ENCODE results near the gene INSYN2B. TPM values are rescaled to one million over a fixed set of nuclear protein-coding genes. Genes with fewer than 3 reads are reported as not detected.

Gene INSYN2B
- total RNA-seq, 1 donor from 2014 or later, result 0.56 TPM

DNA sequence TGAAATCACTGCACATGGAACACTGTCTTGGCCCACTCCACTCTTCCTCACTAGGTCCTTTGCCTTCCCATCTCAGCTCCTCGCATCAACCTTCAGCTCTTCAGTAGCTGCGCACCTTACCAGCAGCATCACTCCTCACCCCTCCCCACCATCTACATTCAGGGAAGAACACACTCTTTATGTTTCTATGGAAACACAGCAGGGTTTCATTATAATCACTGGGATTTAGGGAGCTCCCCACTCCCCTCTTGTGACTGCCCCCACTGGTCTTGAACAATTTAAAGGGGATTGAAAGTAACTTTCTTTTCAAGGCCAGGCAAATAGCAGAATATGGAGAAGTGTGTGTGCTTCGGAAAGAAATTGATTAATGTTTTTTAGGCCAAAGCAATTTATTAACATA lies 111.2 kb downstream of the INSYN2B start:
- no peaks in the 10 kb centered on the region for H3K36me3 Mint-ChIP-seq
- peaks cover 16% of the 10 kb centered on the region for H3K27me3 Mint-ChIP-seq (ENCODE audit: low read depth)
- no peak for TF ChIP-seq CTCF (IDR thresholded peaks at IDR 0.05; ENCODE audit: unreplicated experiment)
- no peaks in the 10 kb centered on the region for H3K9me3 Mint-ChIP-seq
- H3K27ac Mint-ChIP-seq, result no peak overlapping the region
- H3K4me1 Mint-ChIP-seq, result no peaks in the 10 kb centered on the region
- H3K4me3 Mint-ChIP-seq, result no peak overlapping the region
- no peak for DNase-seq (ENCODE audit: low spot score in 2 of 2, unreplicated experiment in 2 of 2)

DNA sequence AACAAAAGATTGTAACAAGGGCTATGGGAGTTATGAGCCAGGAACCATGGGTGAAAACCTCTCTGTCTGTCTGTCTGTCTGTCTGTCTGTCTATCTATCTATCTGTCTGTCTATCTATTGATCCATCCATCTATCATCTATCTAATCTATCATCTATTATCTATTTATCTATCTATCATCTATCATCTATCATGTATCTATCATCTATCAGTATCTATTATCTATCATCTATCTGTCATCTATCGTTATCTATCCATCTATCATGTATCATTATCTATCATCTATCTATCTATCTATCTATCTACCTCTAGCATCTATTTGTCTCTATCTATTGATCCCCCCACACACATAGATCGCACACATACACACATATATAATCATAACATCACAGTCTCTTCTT lies 112.9 kb downstream of the INSYN2B start:
- peaks cover 5% of the 10 kb centered on the region for H3K4me1 Mint-ChIP-seq
- no peak for TF ChIP-seq CTCF (IDR thresholded peaks at IDR 0.05; ENCODE audit: unreplicated experiment)
- H3K27me3 Mint-ChIP-seq (ENCODE audit: low read depth), result peaks cover 19% of the 10 kb centered on the region
- DNase-seq (ENCODE audit: low spot score in 2 of 2, unreplicated experiment in 2 of 2), result no peak
- H3K36me3 Mint-ChIP-seq, result no peaks in the 10 kb centered on the region
- no peaks in the 10 kb centered on the region for H3K9me3 Mint-ChIP-seq
- no peak overlapping the region for H3K4me3 Mint-ChIP-seq
- no peak overlapping the region for H3K27ac Mint-ChIP-seq

DNA sequence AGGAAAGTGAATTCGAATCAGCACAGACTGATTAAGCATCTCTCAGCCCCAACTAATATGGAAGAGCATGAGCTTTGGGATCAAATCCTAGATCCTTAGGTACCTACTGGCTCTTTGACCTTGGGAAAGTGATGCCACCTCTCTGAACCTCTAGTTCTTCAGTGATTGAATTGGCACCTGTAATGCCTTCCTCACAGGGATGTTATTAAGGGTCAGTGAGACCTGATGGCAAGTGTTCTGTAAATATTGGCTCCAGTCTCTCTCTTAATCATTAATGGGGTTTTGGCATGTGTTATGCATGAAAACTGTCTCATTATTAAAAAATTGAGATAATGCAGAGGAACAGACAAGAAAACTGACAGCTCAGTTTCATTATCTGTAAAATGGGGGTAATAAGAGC lies 115.8 kb downstream of the INSYN2B start:
- Mint-ChIP-seq H3K36me3 (no peaks in the 10 kb centered on the region), H3K9me3 (no peaks in the 10 kb centered on the region), H3K27ac (no peak overlapping the region), H3K4me3 (no peak overlapping the region), H3K4me1 (peaks cover 13% of the 10 kb centered on the region), H3K27me3 (ENCODE audit: low read depth) (peaks cover 21% of the 10 kb centered on the region)
- no peak for TF ChIP-seq CTCF (IDR thresholded peaks at IDR 0.05; ENCODE audit: unreplicated experiment)
- no peak for DNase-seq (ENCODE audit: low spot score in 2 of 2, unreplicated experiment in 2 of 2)

GRCh38 chr5:169862391-169862811 lies 117.9 kb downstream of the INSYN2B start:
- no peak overlapping the region for H3K27ac Mint-ChIP-seq
- H3K4me3 Mint-ChIP-seq, result no peak overlapping the region
- DNase-seq (ENCODE audit: low spot score in 2 of 2, unreplicated experiment in 2 of 2), result no peak
- H3K4me1 Mint-ChIP-seq, result peaks cover 13% of the 10 kb centered on the region
- H3K36me3 Mint-ChIP-seq, result no peaks in the 10 kb centered on the region
- H3K27me3 Mint-ChIP-seq (ENCODE audit: low read depth), result peaks cover 32% of the 10 kb centered on the region
- H3K9me3 Mint-ChIP-seq, result no peaks in the 10 kb centered on the region
- no peak for TF ChIP-seq CTCF (IDR thresholded peaks at IDR 0.05; ENCODE audit: unreplicated experiment)

DNA sequence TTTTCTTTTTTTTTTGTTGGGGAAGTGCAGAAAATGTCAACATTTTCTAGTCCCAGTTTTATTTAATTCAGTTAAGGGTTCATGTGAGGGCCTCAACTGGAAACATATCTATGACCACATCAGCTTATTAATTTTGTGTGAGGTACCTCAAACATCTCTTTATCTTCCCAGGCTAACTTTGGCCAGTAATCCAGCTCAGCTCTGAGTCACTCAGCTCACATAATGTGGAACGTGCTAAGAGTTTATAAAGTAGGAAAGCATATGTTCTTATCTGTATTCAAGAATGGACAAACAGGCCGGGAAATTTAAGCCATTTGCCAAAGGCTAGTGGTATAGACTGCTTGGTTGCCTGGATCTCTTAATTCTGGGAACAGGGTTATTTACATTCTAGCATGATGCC lies 118.4 kb downstream of the INSYN2B start:
- H3K9me3 Mint-ChIP-seq, result no peaks in the 10 kb centered on the region

More for the DNA sequence above, 118.4 kb downstream of the INSYN2B start:
- no peak for DNase-seq (ENCODE audit: low spot score in 2 of 2, unreplicated experiment in 2 of 2)
- peaks cover 37% of the 10 kb centered on the region for H3K27me3 Mint-ChIP-seq (ENCODE audit: low read depth)
- H3K36me3 Mint-ChIP-seq, result no peaks in the 10 kb centered on the region
- no peak overlapping the region for H3K4me3 Mint-ChIP-seq
- peaks cover 13% of the 10 kb centered on the region for H3K4me1 Mint-ChIP-seq
- TF ChIP-seq CTCF (IDR thresholded peaks at IDR 0.05; ENCODE audit: unreplicated experiment), result no peak
- peak overlapping the region; percentile 30 for H3K27ac Mint-ChIP-seq
